Right lobe of liver (tissue), 6 donors: ENCODE data around the gene DDIT4. TPM values are rescaled to one million over a fixed set of nuclear protein-coding genes. Genes with fewer than 3 reads are reported as not detected.
"Not testable (repeated sequence)": the region's sequence is repeated elsewhere in the genome, so short reads cannot be mapped to it uniquely, and the experiment has no call there.

Experiments
- ATAC-seq, 4 donors: fragments of 200-7000 bp; cut with Tn5 transposase; one replicate each; pipeline ENCODE4 v1.9.1; 2020; ENCODE audit warnings: mild to moderate bottlenecking in 4 of 4, moderate library complexity in 4 of 4
- DNase-seq, 3 donors: peaks; one replicate each; pipeline ENCODE4 v3.0.0-alpha.2; 2020
- H3K27ac ChIP-seq, 3 donors: fragments of 200-600 bp; one replicate each; pipeline ENCODE4 v1.8.0; 2022
- H3K27me3 ChIP-seq, 2 donors: fragments of 200-600 bp; one replicate each; pipeline ENCODE4 v1.8.0; 2022
- H3K36me3 ChIP-seq, 4 donors: fragments of 200-600 bp; sonication (generic) in 1 of 4; one replicate each; pipeline versions ENCODE4 v1.5.1 to v1.8.0; 2017 to 2022; ENCODE audit warnings: control low read depth in 1 of 4
- H3K4me1 ChIP-seq, 4 donors: fragments of 200-600 bp; sonication (generic) in 1 of 4; one replicate each; pipeline versions ENCODE4 v1.5.1 to v1.8.0; 2017 to 2022; ENCODE audit warnings: control low read depth in 1 of 4
- H3K4me3 ChIP-seq, 3 donors: fragments of 200-600 bp; one replicate each; pipeline ENCODE4 v1.8.0; 2022
- H3K9me3 ChIP-seq, 4 donors: fragments of 200-600 bp; sonication (generic) in 1 of 4; one replicate each; pipeline versions ENCODE4 v1.5.1 to v1.8.0; 2017 to 2022; ENCODE audit warnings: control low read depth in 1 of 4
- POLR2A ChIP-seq: fragments of 450-650 bp; IDR thresholded peaks from one replicate; pipeline ENCODE4 v1.6.1; 2017; ENCODE audit warnings: antibody characterized with exemption, mild to moderate bottlenecking
- WGBS: methylation state at CpG from one replicate; pipeline ENCODE4 v1.1.6; 2018; ENCODE audit warnings: low coverage, low lambda C conversion rate; ENCODE audit not compliant: insufficient coverage; ENCODE audit errors: missing lambda C conversion rate; 5-methylcytosine and 5-hydroxymethylcytosine counted together
- intact Hi-C, 2 donors: fragments of 100-400 bp; cut with DNase I; formaldehyde crosslinking; loops; one replicate each; pipeline versions ENCODE4 v1.11.2 to v1.14.1; 2022
- total RNA-seq, 6 experiments: library from RNA; depleted of rRNA in 2 of 6; stranded (reverse); fragments of >200 nt in 2 of 6; fragmentation: NEBNext Ultra II Directional in 3 of 6; extraction: Animal tissue kit (Norgen Biotek cat#: 25700) in 3 of 6; gene quantifications; one replicate each; pipeline versions ENCODE4 v1.1.0 to v1.2.4, GENCODE V29; 2016 to 2023
- TF ChIP-seq, protein P1 (sequence below), 4 donors: fragments of 200-600 bp in 3 of 4; fragments of 450-650 bp in 1 of 4; IDR thresholded peaks; one replicate each; pipeline versions ENCODE4 v1.5.1 to v1.8.0; 2016 to 2022; ENCODE audit warnings: antibody characterized with exemption in 4 of 4, mild to moderate bottlenecking in 2 of 4
- donor health status: DM: no; HTN: yes; CAD: no.
- donor health status: DM: no; HTN: no; CAD: no.
- donor health status: DM: no; HTN: no; CAD: no.
- donor health status: DM: no; HTN: yes; CAD: no.
- donor health status: DM: no; HTN: yes; CAD: no.

DDIT4 gene
- total RNA-seq, 6 experiments from 2014 or later = 51.7 to 180 (median 143) TPM

DNA sequence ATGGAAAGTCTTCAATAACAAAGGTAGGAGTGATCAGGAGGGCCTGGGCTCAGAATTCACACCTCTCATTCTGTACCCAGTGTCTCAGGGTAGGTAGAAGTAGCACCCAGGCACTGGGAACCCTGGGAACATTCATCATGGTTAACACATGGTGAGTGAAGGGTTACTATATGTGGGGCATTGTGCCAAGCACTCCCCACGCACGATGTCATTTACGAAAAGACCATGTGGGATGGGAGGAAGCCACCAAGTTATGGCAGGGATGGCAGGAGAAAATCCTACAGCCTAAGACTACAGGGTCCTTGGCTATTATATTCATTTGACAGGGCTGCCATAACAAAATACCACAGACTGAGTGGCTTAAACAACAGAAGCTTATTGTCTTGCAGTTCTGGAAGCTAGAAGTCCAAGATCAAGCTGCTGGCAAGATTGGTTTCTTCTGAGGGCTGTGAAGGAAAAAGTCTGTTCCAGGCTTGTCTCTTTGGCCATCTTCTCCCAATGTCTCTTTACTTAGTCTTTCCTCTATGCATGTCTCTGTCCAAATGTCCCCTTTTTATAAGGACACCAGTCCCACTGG lies 27.7 kb upstream of the DDIT4 start:
- Histone ChIP-seq H3K27me3 (no peaks in the 10 kb centered on the region), H3K4me3 (no peak overlapping the region), H3K36me3 (no peaks in the 10 kb centered on the region), H3K4me1 (peaks cover 0 to 52% (median 28%) of the 10 kb centered on the region in 4 donors), H3K27ac (peak overlapping the region in 1 of 3 donors; percentile 74), H3K9me3 (no peaks in the 10 kb centered on the region)
- 7% methylated on average over 3 of the region's 3 CpGs for WGBS
- DNase-seq (no peak), ATAC-seq (no peak)
- intact Hi-C loops = no loop called here
- no peak for TF ChIP-seq POLR2A
- TF ChIP-seq, protein P1, sequence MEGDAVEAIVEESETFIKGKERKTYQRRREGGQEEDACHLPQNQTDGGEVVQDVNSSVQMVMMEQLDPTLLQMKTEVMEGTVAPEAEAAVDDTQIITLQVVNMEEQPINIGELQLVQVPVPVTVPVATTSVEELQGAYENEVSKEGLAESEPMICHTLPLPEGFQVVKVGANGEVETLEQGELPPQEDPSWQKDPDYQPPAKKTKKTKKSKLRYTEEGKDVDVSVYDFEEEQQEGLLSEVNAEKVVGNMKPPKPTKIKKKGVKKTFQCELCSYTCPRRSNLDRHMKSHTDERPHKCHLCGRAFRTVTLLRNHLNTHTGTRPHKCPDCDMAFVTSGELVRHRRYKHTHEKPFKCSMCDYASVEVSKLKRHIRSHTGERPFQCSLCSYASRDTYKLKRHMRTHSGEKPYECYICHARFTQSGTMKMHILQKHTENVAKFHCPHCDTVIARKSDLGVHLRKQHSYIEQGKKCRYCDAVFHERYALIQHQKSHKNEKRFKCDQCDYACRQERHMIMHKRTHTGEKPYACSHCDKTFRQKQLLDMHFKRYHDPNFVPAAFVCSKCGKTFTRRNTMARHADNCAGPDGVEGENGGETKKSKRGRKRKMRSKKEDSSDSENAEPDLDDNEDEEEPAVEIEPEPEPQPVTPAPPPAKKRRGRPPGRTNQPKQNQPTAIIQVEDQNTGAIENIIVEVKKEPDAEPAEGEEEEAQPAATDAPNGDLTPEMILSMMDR (IDR thresholded peaks at IDR 0.05) = no peak

DNA sequence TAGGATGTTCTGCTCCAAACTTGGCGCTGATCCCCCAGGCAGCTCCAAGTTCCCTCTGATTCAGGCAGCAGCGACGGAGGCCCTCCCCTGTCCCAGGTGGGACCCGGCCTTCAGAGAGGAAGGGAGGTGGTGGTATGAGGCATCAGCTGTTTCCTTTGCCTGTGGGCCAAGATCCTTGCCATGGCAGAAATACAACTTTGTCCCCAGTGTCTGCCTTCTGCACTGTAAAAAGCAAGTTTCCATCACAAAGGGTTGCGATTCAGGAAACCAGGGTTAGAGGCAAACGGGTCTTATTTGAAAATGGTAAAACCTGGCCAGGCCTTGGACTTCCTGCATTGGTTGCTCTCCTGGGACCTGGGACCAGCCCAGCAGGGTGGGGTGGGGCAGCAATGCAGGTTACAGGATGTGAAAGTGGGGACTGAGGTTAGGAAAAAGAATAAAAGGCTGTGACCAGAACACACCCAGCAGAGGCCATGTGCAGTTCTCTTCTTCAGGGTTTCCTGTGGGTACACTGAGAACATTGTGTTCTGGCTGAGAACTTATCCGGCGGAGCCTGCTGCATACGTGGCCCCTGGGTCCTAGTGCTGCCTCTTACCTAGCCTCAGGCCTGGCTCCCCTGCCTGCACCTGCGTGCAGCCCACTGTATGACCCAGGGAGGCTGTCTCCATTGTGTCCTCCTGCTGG lies 25.1 kb upstream of the DDIT4 start:
- Histone ChIP-seq H3K27me3 (no peaks in the 10 kb centered on the region), H3K27ac (peak overlapping the region; percentile 55 to 84 (median 77)), H3K36me3 (no peaks in the 10 kb centered on the region), H3K4me3 (peak overlapping the region in 2 of 3 donors; percentile 14 to 15), H3K4me1 (peaks cover 0 to 52% (median 28%) of the 10 kb centered on the region in 4 donors), H3K9me3 (no peaks in the 10 kb centered on the region)
- intact Hi-C loops = no loop called here
- TF ChIP-seq POLR2A = peak; percentile 54
- TF ChIP-seq, protein P1 (IDR thresholded peaks at IDR 0.05) = no peak
- 32% methylated on average over 8 of the region's 10 CpGs for WGBS
- ATAC-seq (peak; percentile 77 to 93 (median 86)), DNase-seq (peak; percentile 55 to 88 (median 81))

DNA sequence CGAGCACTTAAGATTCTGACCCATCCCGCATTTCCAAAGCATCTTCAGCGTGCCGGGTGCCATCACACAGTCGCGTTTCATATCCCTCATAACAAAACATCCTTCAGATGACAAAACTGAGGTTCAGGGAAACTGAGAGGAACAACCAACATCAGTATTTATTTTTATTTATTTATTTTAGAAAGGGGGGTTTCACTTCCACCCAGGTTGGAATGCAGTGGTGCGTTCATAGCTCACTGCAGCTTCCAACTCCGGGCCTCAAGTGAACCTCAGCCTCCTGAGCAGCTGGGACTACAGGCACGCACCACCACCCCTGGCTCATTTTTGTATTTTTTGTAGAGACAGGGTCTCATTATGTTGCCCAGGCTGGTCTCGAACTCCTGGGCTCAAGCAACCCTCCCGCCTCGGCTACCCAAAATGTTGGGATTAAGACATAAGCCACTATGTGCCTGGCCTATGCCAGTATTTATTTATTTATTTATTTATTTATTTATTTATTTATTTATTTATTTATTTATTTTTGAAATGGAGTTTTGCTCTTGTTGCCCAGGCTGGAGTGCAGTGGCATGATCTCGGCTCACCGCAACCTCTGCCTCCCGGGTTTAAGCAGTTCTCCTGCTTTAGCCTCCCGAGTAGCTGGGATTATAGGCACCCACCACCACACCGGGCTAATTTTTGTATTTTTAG lies 24.4 kb upstream of the DDIT4 start:
- DNase-seq, H3K9me3 ChIP-seq, ATAC-seq, intact Hi-C loops, H3K4me3 ChIP-seq, H3K27me3 ChIP-seq, H3K36me3 ChIP-seq: not testable (repeated sequence)
- peaks cover 0 to 52% (median 28%) of the 10 kb centered on the region in 4 donors for H3K4me1 ChIP-seq
- H3K27ac ChIP-seq = peak overlapping the region; percentile 55 to 84 (median 77)
- 81% methylated on average over 16 of the region's 17 CpGs for WGBS

DNA sequence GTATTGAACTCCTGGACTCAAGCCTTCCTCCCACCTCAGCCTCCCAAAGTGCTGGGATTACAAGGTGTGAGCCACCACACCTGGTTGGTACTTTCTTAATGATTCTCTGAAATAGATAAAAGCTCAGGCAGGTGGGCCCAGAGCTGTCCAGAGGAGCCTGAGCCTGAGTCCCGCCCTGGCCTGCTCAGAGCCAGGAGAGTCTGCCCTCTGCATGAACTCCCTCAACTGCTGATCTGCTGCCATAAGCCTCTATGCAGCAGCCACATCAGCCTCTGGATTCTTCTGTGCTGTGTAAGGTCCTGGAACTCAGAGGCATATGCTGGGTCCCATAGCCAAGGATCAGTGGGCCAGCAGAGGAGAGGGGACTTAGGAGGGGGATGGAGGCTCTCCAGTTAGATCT lies 23.1 kb upstream of the DDIT4 start:
- intact Hi-C loops = no loop called here
- WGBS = no CpG with 5 or more reads among the region's 1 CpG
- no peaks in the 10 kb centered on the region for H3K27me3 ChIP-seq
- DNase-seq = peak; percentile 36 to 82 (median 63)
- TF ChIP-seq, protein P1 (IDR thresholded peaks at IDR 0.05) = no peak
- TF ChIP-seq POLR2A = no peak
- no peaks in the 10 kb centered on the region for H3K36me3 ChIP-seq
- no peak overlapping the region for H3K4me3 ChIP-seq
- H3K4me1 ChIP-seq = peaks cover 0 to 53% (median 25%) of the 10 kb centered on the region in 4 donors
- no peaks in the 10 kb centered on the region for H3K9me3 ChIP-seq
- H3K27ac ChIP-seq = peak overlapping the region; percentile 21 to 55 (median 49)
- peak; percentile 37 to 50 (median 44) for ATAC-seq

DNA sequence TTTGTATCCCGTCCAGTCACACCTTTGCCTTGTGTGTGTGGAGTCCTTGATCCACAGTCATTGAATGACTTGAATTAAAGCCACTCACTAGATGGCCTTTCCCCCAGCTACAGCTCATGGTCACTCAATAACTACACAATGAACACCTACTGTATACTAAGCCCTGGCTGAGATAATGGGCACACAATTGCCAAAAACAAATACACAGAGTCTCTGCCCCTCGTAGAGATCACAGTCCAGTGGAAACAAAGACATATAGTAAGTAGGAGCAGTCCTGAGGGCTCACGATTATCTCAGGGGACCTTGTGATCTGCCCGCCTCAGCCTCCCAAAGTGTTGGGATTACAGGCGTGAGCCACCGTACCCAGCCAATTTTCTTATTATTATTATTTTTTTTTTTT lies 22.1 kb upstream of the DDIT4 start:
- Histone ChIP-seq H3K9me3 (no peaks in the 10 kb centered on the region), H3K36me3 (no peaks in the 10 kb centered on the region), H3K27me3 (no peaks in the 10 kb centered on the region), H3K4me1 (peaks cover 0 to 61% (median 30%) of the 10 kb centered on the region in 4 donors), H3K27ac (no peak overlapping the region), H3K4me3 (no peak overlapping the region)
- DNase-seq (no peak), ATAC-seq (no peak)
- no peak for TF ChIP-seq POLR2A
- TF ChIP-seq, protein P1 (IDR thresholded peaks at IDR 0.05) = no peak
- intact Hi-C loops = no loop called here
- 83% methylated on average over 5 of the region's 6 CpGs for WGBS
